ENCODE data around the gene SLC5A10. TPM values are rescaled to one million over a fixed set of nuclear protein-coding genes. Genes with fewer than 3 reads are reported as not detected.

Gene SLC5A10
- total RNA-seq, 4 donors from 2014 or later: not detected

DNA sequence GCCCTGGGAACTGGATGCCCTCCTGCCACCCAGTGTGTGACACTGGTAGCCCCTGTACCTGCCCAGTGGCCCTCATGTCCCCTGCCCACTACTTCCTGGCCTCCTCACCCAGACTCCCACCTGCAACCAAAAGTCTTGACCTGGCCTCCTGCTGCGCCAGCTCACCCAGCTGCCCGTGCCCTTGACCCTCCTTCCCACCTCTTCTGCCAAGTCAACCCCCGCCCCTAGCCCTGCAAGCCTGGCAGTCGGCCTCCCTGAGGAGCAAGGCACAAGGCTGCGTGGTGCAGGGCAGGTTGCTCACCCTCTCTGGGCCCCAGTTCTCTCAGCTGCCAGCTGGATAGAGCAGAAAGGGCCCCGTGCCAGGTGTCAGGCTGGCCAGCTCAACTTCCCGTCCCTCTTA, 64.9 kb downstream of the SLC5A10 start:
- 60% methylated on average over 1 of the region's 7 CpGs; no CpG with 5 or more reads in 1 of the 2 donors for WGBS, 2 donors (ENCODE audit: low coverage in 1 of 2)
- H3K4me3 ChIP-seq: no peak overlapping the region
- H3K27ac ChIP-seq: no peak overlapping the region
- no peak for ATAC-seq
- H3K27me3 ChIP-seq: peaks cover 10% of the 10 kb centered on the region
- no peaks in the 10 kb centered on the region for H3K9me3 ChIP-seq
- H3K36me3 ChIP-seq: no peaks in the 10 kb centered on the region
- TF ChIP-seq, protein P1, sequence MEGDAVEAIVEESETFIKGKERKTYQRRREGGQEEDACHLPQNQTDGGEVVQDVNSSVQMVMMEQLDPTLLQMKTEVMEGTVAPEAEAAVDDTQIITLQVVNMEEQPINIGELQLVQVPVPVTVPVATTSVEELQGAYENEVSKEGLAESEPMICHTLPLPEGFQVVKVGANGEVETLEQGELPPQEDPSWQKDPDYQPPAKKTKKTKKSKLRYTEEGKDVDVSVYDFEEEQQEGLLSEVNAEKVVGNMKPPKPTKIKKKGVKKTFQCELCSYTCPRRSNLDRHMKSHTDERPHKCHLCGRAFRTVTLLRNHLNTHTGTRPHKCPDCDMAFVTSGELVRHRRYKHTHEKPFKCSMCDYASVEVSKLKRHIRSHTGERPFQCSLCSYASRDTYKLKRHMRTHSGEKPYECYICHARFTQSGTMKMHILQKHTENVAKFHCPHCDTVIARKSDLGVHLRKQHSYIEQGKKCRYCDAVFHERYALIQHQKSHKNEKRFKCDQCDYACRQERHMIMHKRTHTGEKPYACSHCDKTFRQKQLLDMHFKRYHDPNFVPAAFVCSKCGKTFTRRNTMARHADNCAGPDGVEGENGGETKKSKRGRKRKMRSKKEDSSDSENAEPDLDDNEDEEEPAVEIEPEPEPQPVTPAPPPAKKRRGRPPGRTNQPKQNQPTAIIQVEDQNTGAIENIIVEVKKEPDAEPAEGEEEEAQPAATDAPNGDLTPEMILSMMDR (IDR thresholded peaks at IDR 0.05): no peak
- TF ChIP-seq POLR2AphosphoS5 (IDR thresholded peaks at IDR 0.05) (no peak), EP300 (IDR thresholded peaks at IDR 0.05) (no peak), POLR2A (IDR thresholded peaks at IDR 0.05) (no peak)
- H3K4me1 ChIP-seq: no peaks in the 10 kb centered on the region

DNA sequence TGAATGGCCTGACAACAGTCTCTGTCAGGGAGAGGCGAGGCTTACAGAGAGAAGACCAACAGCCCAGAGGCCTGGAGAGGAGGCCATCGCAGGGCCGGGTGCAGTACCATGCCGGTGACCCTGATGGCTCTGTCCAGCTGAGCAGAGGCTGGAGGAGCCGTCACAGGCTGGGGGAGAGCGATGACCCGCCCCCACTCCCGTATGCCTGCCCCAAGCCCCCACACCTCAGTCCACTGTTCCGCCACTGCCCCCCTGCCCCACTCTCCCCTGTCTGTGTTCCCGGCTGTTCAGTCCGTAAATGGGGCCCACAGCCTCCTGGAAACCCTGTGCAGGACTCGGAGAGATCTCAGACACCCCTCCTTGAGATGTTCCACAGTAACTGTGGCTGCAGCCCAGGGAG, 65.4 kb downstream of the SLC5A10 start:
- Histone ChIP-seq H3K9me3 (no peaks in the 10 kb centered on the region), H3K4me1 (no peaks in the 10 kb centered on the region), H3K27me3 (peaks cover 10% of the 10 kb centered on the region), H3K27ac (no peak overlapping the region), H3K36me3 (no peaks in the 10 kb centered on the region), H3K4me3 (no peak overlapping the region)
- ATAC-seq: no peak
- no CpG with 5 or more reads among the region's 12 CpGs for WGBS, 2 donors (ENCODE audit: low coverage in 1 of 2)
- TF ChIP-seq EP300 (IDR thresholded peaks at IDR 0.05): no peak
- TF ChIP-seq POLR2A (IDR thresholded peaks at IDR 0.05): no peak
- TF ChIP-seq, protein P1 (IDR thresholded peaks at IDR 0.05): no peak
- TF ChIP-seq POLR2AphosphoS5 (IDR thresholded peaks at IDR 0.05): no peak

DNA sequence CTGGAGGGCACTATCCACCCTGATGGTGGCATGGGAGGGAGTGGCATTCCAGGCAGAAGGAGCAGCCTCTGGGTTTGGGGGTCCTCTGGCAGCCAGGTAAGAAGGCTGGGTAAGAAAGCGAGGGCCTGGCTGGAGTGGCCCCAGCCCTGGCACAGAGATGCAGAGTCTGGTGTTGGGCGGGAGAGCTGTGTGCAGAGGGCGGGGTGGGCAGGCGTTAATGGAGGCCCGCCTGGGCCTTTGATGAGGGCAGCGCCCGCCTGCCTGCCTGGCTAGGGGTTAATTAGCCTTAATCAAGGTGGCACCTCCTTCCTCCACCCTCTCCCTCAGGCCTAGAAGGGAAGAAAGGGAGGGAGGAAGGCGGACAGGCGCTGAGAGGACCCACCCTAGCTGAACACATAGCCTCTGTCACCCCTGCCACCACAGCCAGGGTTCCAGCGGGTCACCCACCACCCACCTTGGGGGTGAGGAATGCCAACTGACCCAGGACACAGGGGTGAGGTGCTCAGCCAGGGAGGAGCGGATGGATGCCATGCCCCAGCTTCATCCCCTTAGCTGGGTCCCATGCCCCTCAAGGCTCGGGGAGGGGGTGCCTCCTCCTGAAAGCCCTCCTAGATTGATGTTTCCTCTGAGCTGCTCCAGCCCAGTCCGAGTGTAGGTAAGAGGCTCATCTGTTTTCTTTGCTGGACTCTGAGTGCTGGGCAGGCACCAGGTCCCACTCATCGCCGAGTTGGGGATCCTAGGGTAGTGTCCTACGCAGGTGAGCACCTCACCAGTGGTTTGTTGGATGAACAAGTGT, 66.0 kb downstream of the SLC5A10 start:
- no peak overlapping the region for H3K4me3 ChIP-seq
- WGBS, 2 donors (ENCODE audit: low coverage in 1 of 2): 70 to 81% methylated on average over 4 to 7 of the region's 16 CpGs
- no peaks in the 10 kb centered on the region for H3K36me3 ChIP-seq
- no peak for ATAC-seq
- no peak for TF ChIP-seq EP300 (IDR thresholded peaks at IDR 0.05)
- TF ChIP-seq, protein P1 (IDR thresholded peaks at IDR 0.05): no peak
- TF ChIP-seq POLR2AphosphoS5 (IDR thresholded peaks at IDR 0.05): no peak
- TF ChIP-seq POLR2A (IDR thresholded peaks at IDR 0.05): no peak
- H3K9me3 ChIP-seq: no peaks in the 10 kb centered on the region
- no peaks in the 10 kb centered on the region for H3K4me1 ChIP-seq
- no peak overlapping the region for H3K27ac ChIP-seq
- peaks cover 10% of the 10 kb centered on the region for H3K27me3 ChIP-seq

DNA sequence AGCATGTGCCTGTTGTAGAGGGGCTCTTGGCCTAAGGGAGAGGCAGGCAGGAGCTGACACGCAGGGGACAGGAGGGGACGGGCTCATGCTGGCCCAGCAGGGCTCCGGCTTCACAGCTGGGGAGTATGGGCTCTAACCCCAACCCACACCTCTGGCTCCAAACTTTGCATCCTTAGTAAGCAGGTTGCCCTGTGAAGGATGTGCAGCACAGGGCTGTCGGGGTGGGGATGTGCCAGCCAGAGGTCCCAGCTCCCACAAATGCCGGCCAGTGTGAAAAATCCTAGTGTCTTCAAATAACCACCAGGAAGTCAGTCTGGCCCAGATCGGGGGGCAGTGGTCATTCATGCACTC, 66.6 kb downstream of the SLC5A10 start:
- Histone ChIP-seq H3K36me3 (no peaks in the 10 kb centered on the region), H3K9me3 (no peaks in the 10 kb centered on the region), H3K4me1 (no peaks in the 10 kb centered on the region), H3K4me3 (no peak overlapping the region), H3K27me3 (peaks cover 10% of the 10 kb centered on the region), H3K27ac (no peak overlapping the region)
- TF ChIP-seq, protein P1 (IDR thresholded peaks at IDR 0.05): no peak
- TF ChIP-seq POLR2AphosphoS5 (IDR thresholded peaks at IDR 0.05) (no peak), EP300 (IDR thresholded peaks at IDR 0.05) (no peak), POLR2A (IDR thresholded peaks at IDR 0.05) (no peak)
- ATAC-seq: no peak
- 70 to 83% methylated on average over 2 of the region's 6 CpGs for WGBS, 2 donors (ENCODE audit: low coverage in 1 of 2)

Data from gastroesophageal sphincter (tissue), 4 donors.